Measurements from ENCODE around the gene TNFRSF13B.
A peak's percentile ranks its signal among the peaks of the same experiment; 100 is the strongest.

TNFRSF13B gene

GRCh38 chr17:16971458-16972338 lies at the start of gene TNFRSF13B:
TSS of gene TNFRSF13B (minus strand) at chr17:16972118. CDS start at chr17:16972075, 43 bp downstream.
- TF ChIP-seq CTCF (IDR thresholded peaks at IDR 0.05; ENCODE audit: control insufficient read depth, extremely low read depth, insufficient read depth): no peak
- no peak within 1 kb of the TSS for H3K4me3 ChIP-seq (ENCODE audit: low read depth, low read length)
- no peak for DNase-seq (ENCODE audit: low read depth)

GRCh38 chr17:17021194-17021863 lies 49.4 kb upstream of the TNFRSF13B start:
- no peak for DNase-seq (ENCODE audit: low read depth)

GRCh38 chr17:17020821-17021193 lies 48.9 kb upstream of the TNFRSF13B start:
- DNase-seq (ENCODE audit: low read depth): no peak
- H3K4me3 ChIP-seq (ENCODE audit: low read depth, low read length): no peak overlapping the region
- TF ChIP-seq CTCF (IDR thresholded peaks at IDR 0.05; ENCODE audit: control insufficient read depth, extremely low read depth, insufficient read depth): no peak

More at GRCh38 chr17:17021194-17021863, 49.4 kb upstream of the TNFRSF13B start:
- no peak overlapping the region for H3K4me3 ChIP-seq (ENCODE audit: low read depth, low read length)
- TF ChIP-seq CTCF (IDR thresholded peaks at IDR 0.05; ENCODE audit: control insufficient read depth, extremely low read depth, insufficient read depth): no peak

GRCh38 chr17:17019891-17020456 lies 48.1 kb upstream of the TNFRSF13B start:
- no peak for TF ChIP-seq CTCF (IDR thresholded peaks at IDR 0.05; ENCODE audit: control insufficient read depth, extremely low read depth, insufficient read depth)
- DNase-seq (ENCODE audit: low read depth): no peak
- H3K4me3 ChIP-seq (ENCODE audit: low read depth, low read length): no peak overlapping the region

GRCh38 chr17:17019430-17019762 lies 47.5 kb upstream of the TNFRSF13B start:
- DNase-seq (ENCODE audit: low read depth): no peak
- TF ChIP-seq CTCF (IDR thresholded peaks at IDR 0.05; ENCODE audit: control insufficient read depth, extremely low read depth, insufficient read depth): no peak
- no peak overlapping the region for H3K4me3 ChIP-seq (ENCODE audit: low read depth, low read length)

GRCh38 chr17:17018612-17019429 lies 46.9 kb upstream of the TNFRSF13B start:
- no peak for TF ChIP-seq CTCF (IDR thresholded peaks at IDR 0.05; ENCODE audit: control insufficient read depth, extremely low read depth, insufficient read depth)
- H3K4me3 ChIP-seq (ENCODE audit: low read depth, low read length): no peak overlapping the region
- DNase-seq (ENCODE audit: low read depth): peak; percentile 91
